Measurements from ENCODE around the gene KNOP1. TPM values are rescaled to one million over a fixed set of nuclear protein-coding genes. Genes with fewer than 3 reads are reported as not detected.

The KNOP1 gene
- total and polyA plus RNA-seq, 2 donors (not counting 3 experiments of a cell fraction or from before 2014, with no cell fraction given): 6.7 to 33.5 TPM

DNA sequence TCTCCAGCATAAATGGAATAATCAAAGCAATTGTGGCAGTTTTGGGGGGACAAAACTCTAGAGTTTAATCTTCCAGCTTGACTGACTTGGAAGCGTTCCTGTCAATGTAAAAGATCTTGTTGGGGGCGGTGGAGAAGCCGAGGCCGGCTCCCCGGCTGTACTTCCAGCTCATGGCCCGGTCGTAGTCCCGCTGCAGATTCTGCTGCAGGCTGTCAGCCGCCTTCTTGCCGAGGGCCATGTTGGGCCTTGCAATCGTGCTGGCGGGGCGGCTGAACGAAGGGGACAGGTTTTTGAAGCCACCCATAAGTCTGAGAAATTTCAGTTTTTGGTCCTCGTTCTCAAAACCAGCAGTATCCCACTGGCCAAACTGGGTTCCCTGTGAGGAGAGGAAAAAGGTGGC, 11.2 kb downstream of the KNOP1 start:
- Histone ChIP-seq H3K27ac (ENCODE audit: insufficient read depth, low read depth, low read length) (no peak overlapping the region), H3K36me3 (ENCODE audit: control insufficient read depth in 2 of 2, extremely low read depth in 1 of 2, insufficient read depth in 2 of 2, low read length in 2 of 2) (peaks cover 6 to 14% of the 10 kb centered on the region in 2 experiments), H3K9me3 (replicated peaks; ENCODE audit: control insufficient read depth, insufficient read depth, low read length) (no peaks in the 10 kb centered on the region), H3K4me2 (ENCODE audit: insufficient read depth, low read length) (no peak overlapping the region), H2AFZ (ENCODE audit: low read depth, low read length) (no peak overlapping the region), H3K9me1 (replicated peaks; ENCODE audit: control insufficient read depth, extremely low read depth, insufficient read depth, low read length) (no peaks in the 10 kb centered on the region), H3K9ac (replicated peaks; ENCODE audit: extremely low read depth, insufficient read depth, low read length) (no peak overlapping the region), H4K20me1 (replicated peaks; ENCODE audit: control insufficient read depth, extremely low read depth, insufficient read depth, low read length) (no peaks in the 10 kb centered on the region), H3K4me1 (ENCODE audit: control insufficient read depth, extremely low read depth, insufficient read depth, low read length) (peaks cover 5% of the 10 kb centered on the region), H3K79me2 (ENCODE audit: control insufficient read depth, insufficient read depth, low read length) (no peaks in the 10 kb centered on the region), H3K4me3 (replicated peaks in 1 of 3; ENCODE audit: insufficient read depth in 1 of 3, low read depth in 1 of 3, low read length in 3 of 3) (no peak overlapping the region), H3K27me3 (ENCODE audit: control insufficient read depth in 2 of 2, insufficient read depth in 2 of 2, low read length in 2 of 2) (no peaks in the 10 kb centered on the region)
- FAIRE-seq (no peak), DNase-seq (ENCODE audit: low read depth, low spot score) (no peak)
- intact Hi-C loops (cut with micrococcal nuclease): no loop called here
- dilution Hi-C loops (cut with MboI; ENCODE audit: extremely low pct_ligation_motif_present, low sequenced_read_pairs): no loop called here
- ChIA-PET CTCF (interaction anchor here (0.6 to 1.4 kb wide), 2 partner anchors 26 to 104 kb away, joined by 3 to 4 read pairs; no protein-coding TSS in a partner anchor), POLR2A (no interaction called here)
- no TSS peak for BruUV-seq (replicated peaks)
- TF ChIP-seq, protein P1, sequence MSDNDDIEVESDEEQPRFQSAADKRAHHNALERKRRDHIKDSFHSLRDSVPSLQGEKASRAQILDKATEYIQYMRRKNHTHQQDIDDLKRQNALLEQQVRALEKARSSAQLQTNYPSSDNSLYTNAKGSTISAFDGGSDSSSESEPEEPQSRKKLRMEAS (IDR thresholded peaks at IDR 0.05; ENCODE audit: insufficient read depth, insufficient read length): no peak
- TF ChIP-seq GATA2 (IDR thresholded peaks at IDR 0.05; ENCODE audit: insufficient read depth, insufficient read length, low read depth, low read length) (no peak), POLR2A (IDR thresholded peaks at IDR 0.05; ENCODE audit: low read depth, low read length) (no peak), POLR2AphosphoS5 (IDR thresholded peaks at IDR 0.05; ENCODE audit: insufficient read depth, low read depth, low read length) (no peak), EZH2 (IDR thresholded peaks at IDR 0.05; ENCODE audit: borderline replicate concordance, low read depth, low read length, severe bottlenecking) (no peak), JUN (IDR thresholded peaks at IDR 0.05; ENCODE audit: borderline replicate concordance, insufficient read depth, insufficient read length, low read depth) (no peak), MYC (IDR thresholded peaks at IDR 0.05; ENCODE audit: low read depth, low read length) (no peak), FOS (IDR thresholded peaks at IDR 0.05; ENCODE audit: borderline replicate concordance, insufficient read depth, low read length) (no peak)
- TF ChIP-seq, protein P2, sequence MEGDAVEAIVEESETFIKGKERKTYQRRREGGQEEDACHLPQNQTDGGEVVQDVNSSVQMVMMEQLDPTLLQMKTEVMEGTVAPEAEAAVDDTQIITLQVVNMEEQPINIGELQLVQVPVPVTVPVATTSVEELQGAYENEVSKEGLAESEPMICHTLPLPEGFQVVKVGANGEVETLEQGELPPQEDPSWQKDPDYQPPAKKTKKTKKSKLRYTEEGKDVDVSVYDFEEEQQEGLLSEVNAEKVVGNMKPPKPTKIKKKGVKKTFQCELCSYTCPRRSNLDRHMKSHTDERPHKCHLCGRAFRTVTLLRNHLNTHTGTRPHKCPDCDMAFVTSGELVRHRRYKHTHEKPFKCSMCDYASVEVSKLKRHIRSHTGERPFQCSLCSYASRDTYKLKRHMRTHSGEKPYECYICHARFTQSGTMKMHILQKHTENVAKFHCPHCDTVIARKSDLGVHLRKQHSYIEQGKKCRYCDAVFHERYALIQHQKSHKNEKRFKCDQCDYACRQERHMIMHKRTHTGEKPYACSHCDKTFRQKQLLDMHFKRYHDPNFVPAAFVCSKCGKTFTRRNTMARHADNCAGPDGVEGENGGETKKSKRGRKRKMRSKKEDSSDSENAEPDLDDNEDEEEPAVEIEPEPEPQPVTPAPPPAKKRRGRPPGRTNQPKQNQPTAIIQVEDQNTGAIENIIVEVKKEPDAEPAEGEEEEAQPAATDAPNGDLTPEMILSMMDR (IDR thresholded peaks at IDR 0.05; ENCODE audit: extremely low read depth in 1 of 2, insufficient read depth in 1 of 2, low read depth in 1 of 2, low read length in 2 of 2): no peak

All from endothelial cell of umbilical vein (primary cell).